SH-SY5Y (cell line): ENCODE measurements around the gene RASD1.

ENCODE experiments used
- GATA2 ChIP-seq: IDR thresholded peaks from 2 replicates; pipeline ENCODE4 v1.6.1; 2011; ENCODE audit warnings: mild to moderate bottlenecking, low read depth, low read length
- GATA3 ChIP-seq: IDR thresholded peaks from 2 replicates; pipeline ENCODE4 v1.6.1; 2011; ENCODE audit warnings: low read depth, mild to moderate bottlenecking, low read length, moderate library complexity

DNA sequence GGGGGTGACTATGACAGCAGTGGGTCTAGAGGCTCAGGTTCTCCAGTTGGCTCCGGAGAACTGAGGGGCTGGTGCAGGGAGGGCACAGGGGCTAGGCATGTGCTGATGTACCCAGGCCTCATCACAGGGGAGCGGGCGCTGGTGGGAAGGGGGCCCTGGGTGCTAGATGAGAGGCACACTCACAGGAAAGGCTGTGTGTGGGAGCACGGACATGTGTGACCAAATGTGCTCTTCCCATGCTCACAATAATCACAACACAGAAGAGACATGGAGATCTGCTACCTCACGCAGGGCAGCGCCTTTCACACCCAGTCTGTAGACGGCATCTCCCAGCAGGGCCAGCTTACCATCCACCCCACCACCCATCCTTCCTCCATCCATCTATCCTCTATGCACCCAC is 17.4 kb upstream of the RASD1 start:
- TF ChIP-seq GATA3 (no peak), GATA2 (no peak)
